Embryonic facial prominence (tissue), 1 donor: ENCODE data around the gene SCN1A.
"Not testable (repeated sequence)": the region's sequence is repeated elsewhere in the genome, so short reads cannot be mapped to it uniquely, and the experiment has no call there.

ENCODE experiments used
- DNase-seq: peaks from one replicate; pipeline ENCODE4 v3.0.0-alpha.2; 2016; ENCODE audit errors: extremely low spot score

Gene SCN1A

DNA sequence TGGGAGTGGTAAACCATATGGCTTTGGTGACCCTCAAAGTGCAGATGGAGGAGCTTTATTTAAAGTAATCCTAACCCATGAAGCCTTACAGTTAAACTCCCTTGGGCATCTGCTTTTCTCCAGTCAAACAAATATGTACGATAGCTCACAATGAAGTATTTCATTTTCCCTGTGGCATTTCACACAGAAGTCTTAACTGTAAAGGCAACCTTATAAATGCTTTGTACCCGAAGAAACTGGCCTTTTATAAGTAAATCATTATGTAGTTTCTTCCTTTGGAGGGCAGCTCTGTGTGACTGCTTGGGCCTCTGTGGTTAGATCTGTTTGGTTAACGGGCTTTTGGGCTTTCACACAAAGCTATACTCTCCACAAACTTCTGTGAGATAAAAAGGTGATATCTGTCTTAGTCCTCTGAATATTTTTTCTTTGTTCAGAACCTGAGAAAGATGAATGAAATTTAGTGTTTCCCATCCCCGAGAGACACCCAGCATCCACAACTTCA is 46.6 kb downstream of the SCN1A start:
- DNase-seq, result no peak

GRCh38 chr2:166074430-166074829 is 53.4 kb downstream of the SCN1A start:
- no peak for DNase-seq

DNA sequence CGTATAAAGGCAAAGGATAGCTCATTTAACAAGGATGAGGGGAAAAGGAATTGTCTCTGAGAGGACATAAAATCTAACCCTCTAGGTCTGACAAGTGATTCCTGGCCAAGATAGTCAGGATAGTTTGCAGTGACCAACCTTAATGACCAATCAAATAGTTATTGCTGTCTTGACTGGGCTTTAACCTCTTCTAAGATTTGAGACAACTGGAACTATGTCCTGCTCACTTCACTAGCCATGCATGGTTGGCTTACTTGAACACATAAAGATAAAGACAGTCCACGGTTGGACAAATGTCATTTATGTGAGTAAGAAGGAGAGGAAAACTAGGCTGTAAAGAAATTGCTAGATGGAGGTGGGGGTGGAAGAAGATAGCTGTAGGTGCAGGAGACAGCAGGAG is 53.8 kb downstream of the SCN1A start:
- no peak for DNase-seq

GRCh38 chr2:166070231-166070630 is 57.6 kb downstream of the SCN1A start:
- DNase-seq, result no peak

GRCh38 chr2:166068981-166069380 is 58.8 kb downstream of the SCN1A start:
- no peak for DNase-seq

DNA sequence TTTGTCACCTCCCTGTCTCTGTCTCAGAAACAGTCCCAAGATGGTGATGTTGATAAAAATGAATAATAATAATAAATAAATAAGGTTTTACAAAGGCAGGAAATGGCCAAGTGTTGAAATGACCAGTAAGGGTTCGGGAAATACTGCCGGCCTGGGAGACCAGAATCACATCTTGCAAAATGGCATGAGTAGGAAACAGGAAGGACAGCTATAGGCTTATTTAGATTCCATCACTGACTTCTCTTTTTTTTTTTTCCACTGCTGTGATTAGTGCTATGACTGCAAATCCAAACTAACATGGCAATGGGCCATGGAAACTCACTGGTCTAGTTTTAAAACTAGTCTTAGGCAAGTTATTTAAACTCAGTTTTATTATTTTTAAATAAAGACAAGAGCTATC is 60.6 kb downstream of the SCN1A start:
- DNase-seq, result no peak

DNA sequence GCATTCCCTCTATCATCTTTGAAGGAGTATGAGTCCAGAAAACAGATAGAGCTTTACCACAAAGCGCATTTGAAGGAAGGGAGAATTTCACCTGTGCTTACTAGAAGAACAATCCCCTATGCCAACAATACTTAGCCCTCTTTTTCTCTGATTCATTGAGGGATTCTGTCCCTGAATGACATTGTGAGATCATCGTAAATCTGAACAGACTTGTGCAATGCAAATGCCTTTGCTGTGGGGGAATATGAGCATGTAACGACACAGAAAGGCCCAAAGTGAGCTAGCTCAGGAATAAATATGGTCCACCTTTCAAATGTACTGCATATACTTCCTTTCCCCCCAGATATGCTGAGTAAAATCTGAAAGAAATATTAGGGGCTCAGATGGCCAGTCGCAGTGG is 67.6 kb downstream of the SCN1A start:
- DNase-seq, result no peak

GRCh38 chr2:166057370-166058164 is 70.3 kb downstream of the SCN1A start:
- DNase-seq, result no peak

- DNase-seq, result no peak
Measured at GRCh38 chr2:166044853-166045483, 82.9 kb downstream of the SCN1A start.

DNA sequence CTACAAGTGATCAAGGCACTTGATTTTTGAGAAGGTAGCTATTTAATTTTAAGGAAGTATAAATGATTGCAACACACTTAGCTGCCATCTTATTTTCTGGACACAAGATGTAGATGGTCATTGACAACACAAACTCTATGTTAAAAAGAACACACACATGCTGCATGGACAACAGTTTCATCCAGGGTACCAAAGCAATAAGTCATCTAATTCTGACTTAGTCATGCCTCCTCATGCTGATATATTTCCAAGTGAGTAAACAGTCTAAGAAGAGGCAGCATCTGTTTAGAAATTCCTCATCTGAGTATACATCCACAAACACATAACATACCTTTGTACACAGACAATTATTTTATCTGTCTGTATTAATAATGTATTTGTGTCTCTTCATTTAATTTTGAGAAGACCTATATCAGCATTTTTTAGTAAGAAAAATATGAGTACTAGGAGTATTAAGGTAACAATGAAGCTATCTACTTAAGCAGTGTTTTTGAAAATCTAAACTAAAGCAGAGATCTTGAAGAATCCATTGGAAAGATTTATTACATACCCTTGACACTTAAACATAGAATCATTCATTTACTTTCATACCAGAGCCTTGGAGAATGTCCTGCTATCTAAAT is 84.9 kb downstream of the SCN1A start:
- DNase-seq, result no peak

GRCh38 chr2:166042356-166042755 is 85.5 kb downstream of the SCN1A start:
- no peak for DNase-seq

DNA sequence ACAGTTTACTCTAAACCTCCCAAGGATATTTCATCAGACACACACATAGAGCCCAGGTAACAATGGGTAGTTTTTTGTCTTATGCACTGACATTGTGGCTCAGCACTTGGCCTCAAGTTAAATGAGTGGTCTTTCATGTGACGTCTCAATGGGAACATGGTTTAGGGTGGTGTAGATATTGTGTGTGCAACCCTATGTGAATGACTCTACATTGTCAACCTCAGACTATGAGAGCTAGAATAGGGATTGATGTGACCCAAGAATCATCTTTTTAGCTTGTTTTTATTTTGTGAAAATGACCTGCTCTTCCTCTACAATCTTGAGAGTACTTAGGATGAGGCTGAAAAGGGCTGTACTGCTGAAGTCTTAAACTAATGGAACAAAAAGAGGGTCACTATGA is 86.2 kb downstream of the SCN1A start:
- no peak for DNase-seq

DNA sequence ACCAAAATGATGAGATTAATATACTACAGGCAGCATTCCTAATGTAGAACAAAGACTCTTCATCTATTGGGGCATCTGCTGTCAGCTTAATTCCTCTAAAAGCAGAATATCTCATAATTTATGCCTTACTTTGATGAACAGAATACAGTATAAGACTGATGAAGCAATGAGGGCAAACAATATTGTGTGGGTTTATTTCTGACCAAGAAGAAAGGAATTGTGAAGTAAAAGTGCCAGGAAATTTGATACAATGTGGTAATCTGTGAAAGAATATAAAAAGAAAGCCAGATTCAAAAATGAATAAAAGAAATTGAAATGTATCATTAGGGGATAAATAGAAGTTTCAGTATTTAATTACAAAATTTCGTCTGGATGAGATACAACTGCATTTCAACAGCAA is 95.5 kb downstream of the SCN1A start:
- DNase-seq, result no peak

DNA sequence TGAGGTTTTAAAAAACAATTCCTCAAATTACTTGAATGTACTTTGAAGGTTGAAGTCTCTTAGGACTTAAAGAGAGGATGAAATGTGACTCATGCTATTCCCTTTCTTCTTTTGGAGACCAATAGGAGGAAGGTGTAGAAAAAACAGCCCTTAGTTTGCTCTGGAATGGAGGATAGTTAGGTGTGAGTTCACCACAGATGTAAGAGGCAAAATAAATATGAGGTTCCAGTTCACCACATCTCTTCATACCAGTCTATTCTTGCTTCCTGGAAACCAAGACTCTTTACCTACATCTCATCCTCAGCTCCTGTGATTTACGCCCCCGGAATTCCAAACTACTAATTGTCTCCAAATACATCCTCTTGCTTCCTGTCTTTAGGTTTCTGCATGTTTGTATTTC is 96.8 kb downstream of the SCN1A start:
- no peak for DNase-seq

DNA sequence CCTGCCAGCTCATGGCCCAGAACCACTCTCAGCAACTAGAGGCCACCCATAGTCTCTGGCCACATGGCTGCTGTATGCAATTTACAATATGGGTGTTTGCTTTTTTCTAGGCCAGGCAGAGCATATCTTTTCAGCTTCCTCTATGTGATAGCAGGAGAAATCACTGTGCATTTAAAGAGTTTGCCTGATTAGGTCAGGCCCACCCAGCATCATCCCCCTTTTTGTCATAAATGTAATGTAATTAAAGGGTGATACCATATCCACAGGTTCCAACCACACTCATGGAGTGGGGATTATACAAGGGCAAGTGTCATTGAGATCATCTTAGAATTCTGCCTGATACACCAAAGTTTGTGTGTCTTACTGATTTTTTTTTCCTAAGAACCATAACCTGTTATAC is 102.5 kb downstream of the SCN1A start:
- no peak for DNase-seq

DNA sequence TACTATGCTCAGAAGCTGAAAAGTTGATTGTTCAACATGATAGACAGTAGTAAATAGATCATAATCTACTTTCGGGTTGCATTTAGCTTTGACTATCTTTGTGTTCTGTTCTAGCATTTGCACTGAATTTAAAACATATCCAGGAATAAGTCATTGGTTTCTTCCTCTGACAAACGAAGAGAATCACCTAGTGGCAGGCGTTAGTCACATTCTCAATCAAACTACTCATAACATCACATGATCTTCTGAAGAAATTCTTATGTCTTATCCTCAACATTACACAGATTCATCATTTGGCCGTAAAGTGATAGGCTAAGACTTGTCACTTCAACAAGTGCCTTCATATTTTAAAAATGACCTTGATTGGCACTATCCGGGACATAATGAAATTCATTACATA is 110.6 kb downstream of the SCN1A start:
- DNase-seq, result no peak

- no peak for DNase-seq
Measured at GRCh38 chr2:166013878-166014277, 113.9 kb downstream of the SCN1A start.

DNA sequence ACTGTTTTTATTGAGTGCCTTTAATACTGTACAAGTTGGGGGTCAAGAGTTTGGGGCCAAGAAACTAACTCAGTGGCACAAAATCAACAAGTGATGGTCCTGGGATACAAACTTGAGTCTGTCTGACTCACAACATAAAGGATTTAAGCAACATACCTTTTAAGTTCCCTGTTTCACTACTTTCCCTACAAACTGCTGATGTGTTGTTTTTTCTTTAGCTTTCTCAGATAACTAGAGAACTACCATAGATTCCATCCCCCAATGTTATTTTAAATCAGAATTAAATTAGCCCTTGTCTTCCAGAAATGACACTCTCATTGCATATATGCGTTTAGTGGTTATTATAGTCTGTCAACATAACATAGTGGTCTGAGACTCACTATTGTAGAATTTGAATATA is 116.2 kb downstream of the SCN1A start:
- no peak for DNase-seq

- DNase-seq, result no peak
Measured at GRCh38 chr2:166000401-166000800, 127.4 kb downstream of the SCN1A start.

DNA sequence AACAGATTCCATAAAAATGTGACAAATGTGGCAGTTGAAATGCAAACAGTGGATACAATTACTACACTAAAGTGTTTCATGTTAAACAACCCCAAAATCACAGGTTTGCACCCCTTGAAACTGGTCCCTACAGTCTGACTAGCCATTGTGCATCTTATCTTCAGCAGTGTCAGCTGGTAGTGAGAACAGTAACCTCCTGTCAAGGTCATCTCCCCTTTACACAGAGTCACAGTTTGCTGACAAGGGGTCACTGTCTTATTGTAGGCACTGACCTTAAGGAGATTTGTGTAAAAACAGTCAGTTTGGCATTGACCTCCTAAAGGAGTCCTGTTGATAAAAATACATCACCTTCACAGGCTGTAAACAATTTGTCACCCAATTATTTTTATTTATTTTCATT is 137.0 kb downstream of the SCN1A start:
- DNase-seq, result no peak

DNA sequence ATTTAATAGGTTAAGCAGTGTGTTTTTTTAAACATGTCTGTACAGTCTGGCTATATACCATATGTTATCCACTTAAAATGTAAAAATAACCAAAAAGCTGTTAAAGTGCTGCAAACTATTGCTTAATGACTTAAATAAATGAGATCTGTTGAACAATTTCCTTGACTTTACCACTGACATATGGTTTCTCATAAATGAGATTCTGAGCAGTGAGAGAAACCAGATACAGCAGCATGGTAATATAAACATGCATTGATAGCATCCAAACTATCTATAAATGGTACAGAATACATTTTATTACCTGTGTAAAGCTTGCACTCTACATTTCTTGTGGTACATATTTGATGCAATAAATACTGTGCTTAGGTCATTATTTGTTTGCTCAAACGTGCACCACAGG is 138.0 kb downstream of the SCN1A start:
- no peak for DNase-seq

DNA sequence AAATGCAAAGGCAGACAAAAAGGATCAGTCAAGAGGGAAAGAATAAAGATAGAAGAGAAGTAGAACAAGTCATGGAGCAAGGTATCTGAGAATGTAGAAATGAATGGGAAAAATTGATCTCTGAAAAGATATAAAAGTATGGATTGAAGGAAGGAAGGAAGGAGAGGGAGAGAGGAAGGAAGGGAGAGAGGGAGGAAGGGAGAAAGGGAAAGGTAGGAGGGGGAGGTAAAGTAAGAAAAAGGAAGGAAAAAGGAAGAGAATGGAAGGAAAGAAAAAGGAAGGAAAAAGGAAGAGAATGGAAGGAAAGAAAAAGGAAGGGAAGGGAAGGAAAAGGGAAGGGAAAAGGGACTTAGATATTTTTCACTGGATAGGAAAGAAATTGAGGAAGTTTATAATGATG is 142.7 kb downstream of the SCN1A start:
- DNase-seq, result no peak

DNA sequence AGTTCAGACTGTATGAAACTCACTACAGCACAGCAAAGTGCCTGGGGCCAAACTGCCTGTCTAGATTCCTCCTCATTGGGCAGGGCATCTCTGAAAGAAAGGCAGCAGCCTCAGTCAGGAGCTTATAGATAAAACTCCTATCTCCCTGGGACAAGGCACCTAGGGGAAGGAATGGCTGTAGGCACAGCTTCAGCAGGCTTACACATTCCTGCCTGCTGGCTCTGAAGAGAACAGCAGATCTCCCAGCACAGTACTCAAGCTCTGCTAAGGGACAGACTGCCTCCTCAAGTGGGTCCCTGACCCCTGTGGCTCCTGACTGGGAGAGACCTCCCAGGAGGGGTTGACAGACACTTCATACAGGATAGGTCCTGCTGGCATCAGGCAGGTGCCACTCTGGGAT is 155.7 kb downstream of the SCN1A start:
- not testable (repeated sequence) for DNase-seq
